ENCODE data around the gene PPP1R2.
"Not testable (repeated sequence)": the region's sequence is repeated elsewhere in the genome, so short reads cannot be mapped to it uniquely, and the experiment has no call there.

- TF ChIP-seq FOSL1 (IDR thresholded peaks at IDR 0.05; ENCODE audit: low read depth); ZNF274 (IDR thresholded peaks at IDR 0.05; ENCODE audit: low read depth, low read length); CTCF (IDR thresholded peaks at IDR 0.05 in 2 of 3, conservative IDR thresholded peaks at IDR 0.05 in 1 of 3; ENCODE audit: borderline replicate concordance in 1 of 3, insufficient read depth in 1 of 3, low read depth in 2 of 3, low read length in 2 of 3); POLR2AphosphoS5 (IDR thresholded peaks at IDR 0.05; ENCODE audit: low read depth, low read length); TCF7L2 (IDR thresholded peaks at IDR 0.05; ENCODE audit: borderline replicate concordance, extremely low read depth, insufficient read depth, insufficient read length); POLR2A (IDR thresholded peaks at IDR 0.05; ENCODE audit: borderline replicate concordance, extremely low read depth, insufficient read depth, insufficient read length); CEBPB (IDR thresholded peaks at IDR 0.05; ENCODE audit: low read depth); EZH2 (IDR thresholded peaks at IDR 0.05); CBX3 (IDR thresholded peaks at IDR 0.05; ENCODE audit: low read depth); YY1 (IDR thresholded peaks at IDR 0.05; ENCODE audit: extremely low read depth, insufficient replicate concordance, low read depth, low read length); RAD21 (IDR thresholded peaks at IDR 0.05; ENCODE audit: low read depth); SIN3A (IDR thresholded peaks at IDR 0.05; ENCODE audit: low read depth); REST (IDR thresholded peaks at IDR 0.05; ENCODE audit: low read depth): not testable (repeated sequence)
- TF ChIP-seq, protein P1, sequence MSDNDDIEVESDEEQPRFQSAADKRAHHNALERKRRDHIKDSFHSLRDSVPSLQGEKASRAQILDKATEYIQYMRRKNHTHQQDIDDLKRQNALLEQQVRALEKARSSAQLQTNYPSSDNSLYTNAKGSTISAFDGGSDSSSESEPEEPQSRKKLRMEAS (IDR thresholded peaks at IDR 0.05) = not testable (repeated sequence)
These were observed 28.4 kb downstream of the PPP1R2 start for GRCh38 chr3:195514610-195515235.

All from HCT116 (cell line).